GM12873 (cell line): ENCODE data around the gene PEA15.

Experiments used
- CTCF ChIP-seq: IDR thresholded peaks from 2 replicates; pipeline ENCODE4 v1.5.1; 2012; ENCODE audit warnings: low read depth, mild to moderate bottlenecking, moderate library complexity, low read length, control low read depth; ENCODE audit not compliant: insufficient read depth; ENCODE audit errors: missing control alignments

The PEA15 gene

GRCh38 chr1:160227034-160227433 lies 21.9 kb downstream of the PEA15 start:
- no peak for TF ChIP-seq CTCF

- TF ChIP-seq CTCF, result no peak
Observed at GRCh38 chr1:160227561-160227960, 22.4 kb downstream of the PEA15 start.

GRCh38 chr1:160228431-160228830 lies 23.2 kb downstream of the PEA15 start:
- TF ChIP-seq CTCF, result no peak

- no peak for TF ChIP-seq CTCF
Observed at GRCh38 chr1:160232911-160233310, 27.7 kb downstream of the PEA15 start.

GRCh38 chr1:160236806-160237205 lies 31.6 kb downstream of the PEA15 start:
- TF ChIP-seq CTCF, result no peak

GRCh38 chr1:160237558-160237957 lies 32.4 kb downstream of the PEA15 start:
- no peak for TF ChIP-seq CTCF

GRCh38 chr1:160238408-160238807 lies 33.2 kb downstream of the PEA15 start:
- TF ChIP-seq CTCF, result no peak

- no peak for TF ChIP-seq CTCF
Observed at GRCh38 chr1:160239582-160240299, 34.6 kb downstream of the PEA15 start.
